IMR-90 (cell line): ENCODE results near the gene ZFPM1. TPM values are rescaled to one million over a fixed set of nuclear protein-coding genes. Genes with fewer than 3 reads are reported as not detected.

Experiments used
- ATAC-seq: fragments of 200-7000 bp; cut with Tn5 transposase; 2 replicates; pipeline ENCODE4 v1.9.1; 2020; ENCODE audit warnings: low read depth, mild to moderate bottlenecking, moderate library complexity
- BruUV-seq: library from RNA; stranded (reverse); fragments of 400-500 nt; replicated peaks from 2 replicates; lab custom pipeline; 2021; lab: Mats Ljungman, UMichigan
- CTCF ChIA-PET: fragments of 300-600 bp; formaldehyde crosslinking; extraction: SDS; loops from one replicate; lab custom pipeline; 2021; ENCODE audit warnings: antibody characterized with exemption; lab: Yijun Ruan, JAX
- POLR2A ChIA-PET: fragments of 300-600 bp; sonication (Branson Sonifier 250); formaldehyde crosslinking; loops from one replicate; lab custom pipeline; 2022; ENCODE audit warnings: antibody characterized with exemption; ENCODE audit not compliant: unreplicated experiment; lab: Charles Lee
- DNase-seq: peaks from one replicate; pipeline ENCODE4 v3.0.0; 2013
- H2AFZ ChIP-seq: replicated peaks from 2 replicates; pipeline ENCODE3; 2013; ENCODE audit warnings: low read length, mild to moderate bottlenecking; ENCODE audit not compliant: poor library complexity
- H2AK5ac ChIP-seq: 2 replicates; pipeline ENCODE4 v1.6.1; 2013; ENCODE audit warnings: low read depth, low read length, inconsistent platforms
- H2AK9ac ChIP-seq: replicated peaks from 2 replicates; pipeline ENCODE3; 2013; ENCODE audit warnings: mild to moderate bottlenecking, low read depth, low read length, moderate library complexity; ENCODE audit not compliant: poor library complexity
- H2BK120ac ChIP-seq: 2 replicates; pipeline ENCODE4 v1.6.1; 2013; ENCODE audit warnings: low read depth, low read length, inconsistent platforms
- H2BK15ac ChIP-seq: 3 replicates; pipeline ENCODE4 v1.6.1; 2013; ENCODE audit warnings: low read depth, low read length, inconsistent platforms
- H2BK20ac ChIP-seq: 2 replicates; pipeline ENCODE4 v1.6.1; 2013; ENCODE audit warnings: low read depth, mild to moderate bottlenecking, inconsistent platforms, low read length, moderate library complexity
- H2BK5ac ChIP-seq: 2 replicates; pipeline ENCODE4 v1.6.1; 2013; ENCODE audit warnings: mild to moderate bottlenecking, low read depth, low read length, inconsistent platforms; ENCODE audit not compliant: poor library complexity, severe bottlenecking
- H3K14ac ChIP-seq: replicated peaks from 2 replicates; pipeline ENCODE4 v1.6.1; 2013; ENCODE audit warnings: low read depth, low read length, inconsistent platforms
- H3K18ac ChIP-seq: 2 replicates; pipeline ENCODE4 v1.6.1; 2013; ENCODE audit warnings: low read depth, low read length, control low read depth
- H3K23ac ChIP-seq: 2 replicates; pipeline ENCODE4 v1.6.1; 2013; ENCODE audit warnings: low read depth, low read length, inconsistent platforms
- H3K27ac ChIP-seq: 2 replicates; pipeline ENCODE4 v1.5.1; 2013; ENCODE audit warnings: mild to moderate bottlenecking, control low read depth, low read length; ENCODE audit not compliant: insufficient read depth
- H3K27me3 ChIP-seq: 2 replicates; pipeline ENCODE4 v1.6.1; 2013; ENCODE audit warnings: low read length; ENCODE audit not compliant: control insufficient read depth, insufficient read depth
- H3K36me3 ChIP-seq: 2 replicates; pipeline ENCODE4 v1.6.1; 2013; ENCODE audit warnings: low read length, mixed read lengths; ENCODE audit not compliant: control insufficient read depth, insufficient read depth
- H3K4ac ChIP-seq: 2 replicates; pipeline ENCODE4 v1.6.1; 2013; ENCODE audit warnings: low read depth, low read length, inconsistent platforms
- H3K4me1 ChIP-seq: 2 replicates; pipeline ENCODE4 v1.6.1; 2013; ENCODE audit warnings: low read length, mixed read lengths; ENCODE audit not compliant: control insufficient read depth, insufficient read depth
- H3K4me2 ChIP-seq: 2 replicates; pipeline ENCODE4 v1.6.1; 2013; ENCODE audit warnings: low read depth, mild to moderate bottlenecking, control low read depth, low read length, moderate library complexity
- H3K4me3 ChIP-seq: 2 replicates; pipeline ENCODE4 v1.5.1; 2013; ENCODE audit warnings: low read depth, mild to moderate bottlenecking, control low read depth, low read length, moderate library complexity; ENCODE audit not compliant: insufficient read depth
- H3K56ac ChIP-seq: 2 replicates; pipeline ENCODE4 v1.6.1; 2013; ENCODE audit warnings: low read length, inconsistent platforms; ENCODE audit not compliant: insufficient read depth; ENCODE audit errors: extremely low read depth
- H3K79me1 ChIP-seq, 2 experiments: 2 replicates each; pipeline ENCODE4 v1.6.1; 2013; ENCODE audit warnings: low read length in 2 of 2, inconsistent platforms in 1 of 2, low read depth in 1 of 2
- H3K9ac ChIP-seq: 2 replicates; pipeline ENCODE4 v1.6.1; 2013; ENCODE audit warnings: low read depth, low read length, control low read depth
- H3K9me1 ChIP-seq: 2 replicates; pipeline ENCODE4 v1.6.1; 2013; ENCODE audit warnings: low read length, inconsistent platforms; ENCODE audit not compliant: insufficient read depth
- H3K9me3 ChIP-seq: 2 replicates; pipeline ENCODE4 v1.6.1; 2013; ENCODE audit warnings: low read length; ENCODE audit not compliant: control insufficient read depth, insufficient read depth
- H4K20me1 ChIP-seq: 2 replicates; pipeline ENCODE4 v1.6.1; 2013; ENCODE audit warnings: low read length, inconsistent platforms; ENCODE audit not compliant: insufficient read depth
- H4K5ac ChIP-seq: 2 replicates; pipeline ENCODE4 v1.6.1; 2013; ENCODE audit warnings: mild to moderate bottlenecking, low read depth, low read length, control low read depth
- H4K8ac ChIP-seq, 2 experiments: 2 replicates each; pipeline ENCODE4 v1.6.1; 2013; ENCODE audit warnings: low read depth in 2 of 2, low read length in 2 of 2, control low read depth in 1 of 2, inconsistent platforms in 1 of 2
- H4K91ac ChIP-seq: 2 replicates; pipeline ENCODE4 v1.6.1; 2013; ENCODE audit warnings: low read depth, low read length, inconsistent platforms; ENCODE audit not compliant: insufficient read depth
- BHLHE40 ChIP-seq: fragments of 150-350 bp; IDR thresholded peaks from 2 replicates; pipeline ENCODE4 v1.6.1; 2016; ENCODE audit warnings: mild to moderate bottlenecking, low read depth, low read length
- CEBPB ChIP-seq: IDR thresholded peaks from 2 replicates; pipeline ENCODE4 v1.6.1; 2012; ENCODE audit warnings: low read depth, low read length, improper control_type of control experiment
- CHD1 ChIP-seq: IDR thresholded peaks from 2 replicates; pipeline ENCODE4 v1.6.1; 2012; ENCODE audit warnings: low read depth, low read length, improper control_type of control experiment
- ELK1 ChIP-seq: fragments of 150-350 bp; IDR thresholded peaks from 2 replicates; pipeline ENCODE4 v1.6.1; 2016; ENCODE audit warnings: low read depth, mild to moderate bottlenecking, low read length, moderate library complexity, borderline replicate concordance
- MAFK ChIP-seq: IDR thresholded peaks from 2 replicates; pipeline ENCODE4 v1.6.1; 2012; ENCODE audit warnings: low read depth, low read length, improper control_type of control experiment
- MXI1 ChIP-seq: IDR thresholded peaks from 2 replicates; pipeline ENCODE4 v1.6.1; 2012; ENCODE audit warnings: low read depth, mild to moderate bottlenecking, low read length, moderate library complexity, borderline replicate concordance
- NFE2L2 ChIP-seq: fragments of 150-350 bp; IDR thresholded peaks from 2 replicates; pipeline ENCODE4 v1.6.1; 2016; ENCODE audit warnings: low read depth, mild to moderate bottlenecking, low read length
- POLR2A ChIP-seq: IDR thresholded peaks from 2 replicates; pipeline ENCODE4 v1.6.1; 2012; ENCODE audit warnings: mild to moderate bottlenecking, low read depth, low read length
- RCOR1 ChIP-seq: IDR thresholded peaks from 2 replicates; pipeline ENCODE4 v1.6.1; 2012; ENCODE audit warnings: mild to moderate bottlenecking, low read length, improper control_type of control experiment; ENCODE audit not compliant: insufficient replicate concordance
- SMC3 ChIP-seq: fragments of 150-350 bp; IDR thresholded peaks from 2 replicates; pipeline ENCODE4 v1.6.1; 2016; ENCODE audit warnings: low read depth, mild to moderate bottlenecking, antibody characterized with exemption, low read length, moderate library complexity
- USF2 ChIP-seq: fragments of 150-350 bp; IDR thresholded peaks from 2 replicates; pipeline ENCODE4 v1.6.1; 2017; ENCODE audit warnings: mild to moderate bottlenecking, antibody characterized with exemption, low read length, low read depth
- WGBS, 2 experiments: methylation state at CpG; one replicate each; pipeline versions ENCODE4 v1.1.5 to v1.1.7; 2013; ENCODE audit warnings: missing lambda C conversion rate in 2 of 2; ENCODE audit not compliant: insufficient read length in 1 of 2; ENCODE audit errors: extremely low coverage in 2 of 2; 5-methylcytosine and 5-hydroxymethylcytosine counted together
- dilution Hi-C: fragments of 300-500 bp; cut with HindIII; formaldehyde crosslinking; loops from one replicate; pipeline ENCODE4 v1.14.3; 2018; ENCODE audit warnings: low sequenced_read_pairs; ENCODE audit not compliant: unreplicated experiment
- in situ Hi-C: fragments of 300-500 bp; cut with MboI; formaldehyde crosslinking; loops from 3 replicates; pipeline ENCODE4 v1.14.3; 2019; ENCODE audit warnings: low sequenced_read_pairs, inconsistent platforms, mixed read lengths
- intact Hi-C: fragments of 100-400 bp; cut with micrococcal nuclease; formaldehyde crosslinking; loops from 2 replicates; pipeline ENCODE4 v1.10.0; 2022
- polyA plus RNA-seq, 3 experiments: library from polyadenylated mRNA; depleted of rRNA; stranded (reverse); fragments of >200 nt; gene quantifications; 2 replicates each; pipeline ENCODE4 v1.2.3, GENCODE V29; 2012; ENCODE audit warnings: low replicate concordance in 1 of 3
- total RNA-seq: library from RNA; depleted of rRNA; stranded (reverse); fragments of >200 nt; gene quantifications from 2 replicates; pipeline ENCODE4 v1.2.3, GENCODE V29; 2012

ZFPM1 gene
- total and polyA plus RNA-seq, 2 of the 4 experiments (the other 2 are of a cell fraction), result 0.36 to 1.1 TPM

GRCh38 chr16:88484505-88485365 lies 31.7 kb downstream of the ZFPM1 start:
- Histone ChIP-seq H3K4me2 (no peak overlapping the region), H3K4me1 (no peaks in the 10 kb centered on the region), H2AK9ac (no peak overlapping the region), H3K18ac (no peak overlapping the region), H3K14ac (no peak overlapping the region), H2BK5ac (no peak overlapping the region), H4K5ac (no peak overlapping the region), H3K4ac (no peak overlapping the region), H3K56ac (no peak overlapping the region), H2AK5ac (no peak overlapping the region), H4K20me1 (peaks cover 50% of the 10 kb centered on the region), H3K9ac (no peak overlapping the region), H3K79me1 (peaks cover 0 to 2% of the 10 kb centered on the region in 2 experiments; a peak in 2 of 4 replicates), H3K27me3 (no peaks in the 10 kb centered on the region), H2BK120ac (no peak overlapping the region), H2BK15ac (no peak overlapping the region), H3K9me1 (no peaks in the 10 kb centered on the region), H2BK20ac (no peak overlapping the region), H4K91ac (no peak overlapping the region), H3K36me3 (peaks cover 3% of the 10 kb centered on the region; the same call in 1 of the 2 replicates), H3K27ac (no peak overlapping the region), H4K8ac (no peak overlapping the region), H2AFZ (no peak overlapping the region), H3K23ac (no peak overlapping the region), H3K4me3 (no peak overlapping the region), H3K9me3 (no peaks in the 10 kb centered on the region)
- ChIA-PET CTCF (no interaction called here), POLR2A (no interaction called here)
- dilution Hi-C loops, result no loop called here
- in situ Hi-C loops, result no loop called here
- intact Hi-C loops, result no loop called here
- no TSS peak for BruUV-seq
- no peak for DNase-seq
- no peak for ATAC-seq
- 94% methylated on average over 14 of the region's 36 CpGs; no CpG with 5 or more reads in 1 of the 2 experiments for WGBS, 2 experiments
- TF ChIP-seq BHLHE40 (no peak), ELK1 (no peak), CEBPB (no peak), MXI1 (no peak), CHD1 (no peak), RCOR1 (no peak), SMC3 (no peak), USF2 (no peak), MAFK (no peak), POLR2A (no peak), NFE2L2 (no peak)
